H9 (cell line): ENCODE data around the gene CWC27. TPM values are rescaled to one million over a fixed set of nuclear protein-coding genes. Genes with fewer than 3 reads are reported as not detected.

Experiments
- DNase-seq: peaks from one replicate; pipeline ENCODE4 v3.0.0-alpha.2; 2017
- H2AFZ ChIP-seq: one replicate; pipeline ENCODE4 v1.6.1; 2013; ENCODE audit warnings: mild to moderate bottlenecking, low read length, control low read depth, moderate library complexity
- H2AK5ac ChIP-seq: 2 replicates; pipeline ENCODE4 v1.6.1; 2013; ENCODE audit warnings: low read length, control low read depth, mixed read lengths; ENCODE audit not compliant: insufficient read length
- H2BK120ac ChIP-seq: one replicate; pipeline ENCODE4 v1.6.1; 2013; ENCODE audit warnings: low read depth, mild to moderate bottlenecking, low read length, control low read depth, inconsistent platforms; ENCODE audit not compliant: poor library complexity, severe bottlenecking
- H2BK12ac ChIP-seq: 2 replicates; pipeline ENCODE4 v1.6.1; 2013; ENCODE audit warnings: low read length, control low read depth, mixed read lengths, low read depth; ENCODE audit not compliant: insufficient read length
- H2BK15ac ChIP-seq: 2 replicates; pipeline ENCODE4 v1.6.1; 2013; ENCODE audit warnings: low read depth, low read length, control low read depth
- H2BK20ac ChIP-seq: one replicate; pipeline ENCODE4 v1.6.1; 2013; ENCODE audit warnings: low read depth, mild to moderate bottlenecking, low read length, control low read depth, inconsistent platforms; ENCODE audit not compliant: poor library complexity, severe bottlenecking
- H2BK5ac ChIP-seq: 2 replicates; pipeline ENCODE4 v1.6.1; 2013; ENCODE audit warnings: low read length, control low read depth, mixed read lengths; ENCODE audit not compliant: insufficient read length
- H3K14ac ChIP-seq: 2 replicates; pipeline ENCODE4 v1.6.1; 2013; ENCODE audit warnings: low read length, control low read depth; ENCODE audit not compliant: insufficient read depth
- H3K18ac ChIP-seq: 2 replicates; pipeline ENCODE4 v1.6.1; 2013; ENCODE audit warnings: low read depth, mild to moderate bottlenecking, mixed read lengths, low read length, control low read depth; ENCODE audit not compliant: insufficient read length
- H3K23ac ChIP-seq: 2 replicates; pipeline ENCODE4 v1.6.1; 2013; ENCODE audit warnings: low read length, control low read depth, mixed read lengths, low read depth; ENCODE audit not compliant: insufficient read length
- H3K23me2 ChIP-seq: 2 replicates; pipeline ENCODE4 v1.6.1; 2013; ENCODE audit warnings: low read depth, mild to moderate bottlenecking, mixed read lengths, low read length, control low read depth; ENCODE audit not compliant: insufficient read length, poor library complexity, severe bottlenecking
- H3K27ac ChIP-seq: 2 replicates; pipeline ENCODE4 v1.5.1; 2013; ENCODE audit warnings: low read length, control low read depth, mixed read lengths, low read depth; ENCODE audit not compliant: insufficient read length
- H3K27me3 ChIP-seq: 2 replicates; pipeline ENCODE4 v1.6.1; 2013; ENCODE audit warnings: low read length, control low read depth, inconsistent platforms; ENCODE audit not compliant: insufficient read depth
- H3K4ac ChIP-seq: 2 replicates; pipeline ENCODE4 v1.6.1; 2013; ENCODE audit warnings: low read depth, mild to moderate bottlenecking, control low read depth, inconsistent platforms, low read length, moderate library complexity
- H3K4me1 ChIP-seq: 2 replicates; pipeline ENCODE4 v1.6.1; 2013; ENCODE audit warnings: low read length, control low read depth, inconsistent platforms; ENCODE audit not compliant: insufficient read depth
- H3K4me2 ChIP-seq: 2 replicates; pipeline ENCODE4 v1.6.1; 2013; ENCODE audit warnings: low read length, control low read depth, mixed read lengths; ENCODE audit not compliant: insufficient read length, insufficient read depth
- H3K56ac ChIP-seq: 2 replicates; pipeline ENCODE4 v1.6.1; 2013; ENCODE audit warnings: low read depth, mild to moderate bottlenecking, mixed read lengths, low read length, control low read depth; ENCODE audit not compliant: insufficient read length
- H3K79me1 ChIP-seq: 2 replicates; pipeline ENCODE4 v1.6.1; 2013; ENCODE audit warnings: low read depth, mild to moderate bottlenecking, moderate library complexity, low read length, control low read depth, inconsistent platforms; ENCODE audit not compliant: insufficient read depth, poor library complexity, severe bottlenecking
- H3K79me2 ChIP-seq: 2 replicates; pipeline ENCODE4 v1.6.1; 2013; ENCODE audit warnings: low read length, control low read depth, inconsistent platforms; ENCODE audit not compliant: insufficient read depth
- H3K9ac ChIP-seq: 2 replicates; pipeline ENCODE4 v1.6.1; 2013; ENCODE audit warnings: low read length, control low read depth, mixed read lengths; ENCODE audit not compliant: insufficient read length; ENCODE audit errors: extremely low read depth
- H3K9me3 ChIP-seq: one replicate; pipeline ENCODE4 v1.6.1; 2013; ENCODE audit warnings: low read depth, low read length, inconsistent platforms; ENCODE audit not compliant: control insufficient read depth
- H3T11ph ChIP-seq: one replicate; pipeline ENCODE4 v1.6.1; 2013; ENCODE audit warnings: mild to moderate bottlenecking, low read length, control low read depth, inconsistent platforms
- H4K20me1 ChIP-seq: one replicate; pipeline ENCODE4 v1.6.1; 2013; ENCODE audit not compliant: control insufficient read depth, insufficient read length, insufficient read depth
- H4K5ac ChIP-seq: 2 replicates; pipeline ENCODE4 v1.6.1; 2013; ENCODE audit warnings: low read depth, mild to moderate bottlenecking, mixed read lengths, low read length, control low read depth; ENCODE audit not compliant: insufficient read length
- H4K8ac ChIP-seq: replicated peaks from 2 replicates; pipeline ENCODE4 v1.6.1; 2013; ENCODE audit warnings: low read length, control low read depth, mixed read lengths, low read depth; ENCODE audit not compliant: insufficient read length
- H4K91ac ChIP-seq: 2 replicates; pipeline ENCODE4 v1.6.1; 2013; ENCODE audit warnings: low read depth, mild to moderate bottlenecking, moderate library complexity, mixed read lengths, low read length, control low read depth; ENCODE audit not compliant: insufficient read length
- H3K27ac Mint-ChIP-seq, 3 experiments: 2 replicates in 2 of 3; 3 replicates in 1 of 3; pipeline ENCODE4 v1.8.0; 2020 to 2021; ENCODE audit warnings: mixed read lengths in 3 of 3, mild to moderate bottlenecking in 1 of 3, moderate library complexity in 1 of 3
- H3K27me3 Mint-ChIP-seq: 2 replicates; pipeline ENCODE4 v1.8.0; 2021; ENCODE audit warnings: low read depth, mild to moderate bottlenecking, moderate library complexity, mixed read lengths
- H3K36me3 Mint-ChIP-seq, 3 experiments: 2 replicates in 2 of 3; 3 replicates in 1 of 3; pipeline ENCODE4 v1.8.0; 2020 to 2021; ENCODE audit warnings: low read depth in 3 of 3, mixed read lengths in 3 of 3; ENCODE audit not compliant: insufficient read depth in 1 of 3
- H3K4me1 Mint-ChIP-seq, 2 experiments: 2 replicates each; pipeline ENCODE4 v1.8.0; 2020; ENCODE audit warnings: mixed read lengths in 2 of 2
- H3K4me3 Mint-ChIP-seq, 2 experiments: 2 replicates in 1 of 2; 3 replicates in 1 of 2; pipeline ENCODE4 v1.8.0; 2020 to 2021; ENCODE audit warnings: mild to moderate bottlenecking in 2 of 2, mixed read lengths in 2 of 2, moderate library complexity in 1 of 2
- H3K9me3 Mint-ChIP-seq, 2 experiments: 2 replicates in 1 of 2; 3 replicates in 1 of 2; pipeline ENCODE4 v1.8.0; 2020; ENCODE audit warnings: mild to moderate bottlenecking in 2 of 2, mixed read lengths in 2 of 2, moderate library complexity in 1 of 2
- WGBS: extraction: QIAGEN DNeasy Blood & Tissue Kit; methylation state at CpG from one replicate; pipeline ENCODE4 v1.1.7; 2013; ENCODE audit warnings: missing lambda C conversion rate, low lambda C conversion rate, mixed read lengths; ENCODE audit not compliant: insufficient read length; ENCODE audit errors: extremely low coverage; 5-methylcytosine and 5-hydroxymethylcytosine counted together
- total RNA-seq: library from RNA; stranded (reverse); gene quantifications from 2 replicates; pipeline ENCODE4 v1.2.1, GENCODE V29; 2021
- TF ChIP-seq, protein P1 (sequence below): fragments of 200-600 bp; sonication (generic); conservative IDR thresholded peaks from 3 replicates; pipeline ENCODE4 v1.8.0; 2021; ENCODE audit warnings: antibody characterized with exemption, mild to moderate bottlenecking

CWC27 gene
- total RNA-seq, 1 experiment from 2014 or later, result 41.9 TPM

DNA sequence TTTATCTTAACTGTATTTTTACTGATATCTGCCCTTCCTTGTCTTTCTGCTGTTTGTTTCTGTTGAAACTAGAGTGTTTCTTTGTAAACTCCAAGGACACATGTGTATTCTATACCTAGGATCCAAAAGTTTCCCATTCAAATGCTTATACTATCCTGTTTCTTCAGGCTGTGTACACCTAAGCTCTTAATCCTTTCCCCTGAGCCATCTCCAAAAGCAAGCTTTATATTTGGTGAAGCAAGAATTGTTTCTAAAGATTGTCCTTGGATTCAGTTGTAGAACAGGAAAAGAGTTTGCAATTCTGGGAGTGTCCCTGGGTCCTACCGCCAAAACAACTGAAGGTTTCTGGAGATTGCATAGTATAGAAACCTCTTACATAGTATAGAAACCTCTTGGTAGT, 65.9 kb downstream of the CWC27 start:
- no peak overlapping the region for H4K8ac ChIP-seq
- H4K91ac ChIP-seq, result no peak overlapping the region
- Mint-ChIP-seq H3K4me1 (peaks cover 15 to 16% of the 10 kb centered on the region in 2 experiments), H3K27ac (peak overlapping the region in 2 of 3 experiments; percentile 35 to 76; a peak in 4 of 7 replicates), H3K9me3 (no peaks in the 10 kb centered on the region; a peak in 1 of 5 replicates), H3K4me3 (no peak overlapping the region), H3K36me3 (peaks cover 3 to 9% (median 5%) of the 10 kb centered on the region in 3 experiments; a peak in 4 of 7 replicates), H3K27me3 (no peaks in the 10 kb centered on the region)
- no peak overlapping the region for H2AFZ ChIP-seq
- H3K9ac ChIP-seq, result no peak overlapping the region
- no peaks in the 10 kb centered on the region for H4K20me1 ChIP-seq
- no peak overlapping the region for H3T11ph ChIP-seq
- no peak overlapping the region for H2BK5ac ChIP-seq
- H3K18ac ChIP-seq, result no peak overlapping the region
- no peaks in the 10 kb centered on the region for H3K9me3 ChIP-seq
- H2BK12ac ChIP-seq, result no peak overlapping the region
- no peaks in the 10 kb centered on the region for H3K23me2 ChIP-seq
- H3K14ac ChIP-seq, result no peak overlapping the region
- no peak overlapping the region for H2BK20ac ChIP-seq
- H3K27ac ChIP-seq, result no peak overlapping the region
- H2AK5ac ChIP-seq, result no peak overlapping the region
- WGBS, result no CpG with 5 or more reads among the region's 1 CpG
- no peak overlapping the region for H2BK120ac ChIP-seq
- no peaks in the 10 kb centered on the region for H3K79me2 ChIP-seq
- no peaks in the 10 kb centered on the region for H3K79me1 ChIP-seq
- no peaks in the 10 kb centered on the region for H3K4me1 ChIP-seq
- H2BK15ac ChIP-seq, result no peak overlapping the region
- H4K5ac ChIP-seq, result no peak overlapping the region
- TF ChIP-seq, protein P1, sequence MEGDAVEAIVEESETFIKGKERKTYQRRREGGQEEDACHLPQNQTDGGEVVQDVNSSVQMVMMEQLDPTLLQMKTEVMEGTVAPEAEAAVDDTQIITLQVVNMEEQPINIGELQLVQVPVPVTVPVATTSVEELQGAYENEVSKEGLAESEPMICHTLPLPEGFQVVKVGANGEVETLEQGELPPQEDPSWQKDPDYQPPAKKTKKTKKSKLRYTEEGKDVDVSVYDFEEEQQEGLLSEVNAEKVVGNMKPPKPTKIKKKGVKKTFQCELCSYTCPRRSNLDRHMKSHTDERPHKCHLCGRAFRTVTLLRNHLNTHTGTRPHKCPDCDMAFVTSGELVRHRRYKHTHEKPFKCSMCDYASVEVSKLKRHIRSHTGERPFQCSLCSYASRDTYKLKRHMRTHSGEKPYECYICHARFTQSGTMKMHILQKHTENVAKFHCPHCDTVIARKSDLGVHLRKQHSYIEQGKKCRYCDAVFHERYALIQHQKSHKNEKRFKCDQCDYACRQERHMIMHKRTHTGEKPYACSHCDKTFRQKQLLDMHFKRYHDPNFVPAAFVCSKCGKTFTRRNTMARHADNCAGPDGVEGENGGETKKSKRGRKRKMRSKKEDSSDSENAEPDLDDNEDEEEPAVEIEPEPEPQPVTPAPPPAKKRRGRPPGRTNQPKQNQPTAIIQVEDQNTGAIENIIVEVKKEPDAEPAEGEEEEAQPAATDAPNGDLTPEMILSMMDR, result no peak
- no peaks in the 10 kb centered on the region for H3K27me3 ChIP-seq
- H3K4ac ChIP-seq, result no peak overlapping the region
- no peak overlapping the region for H3K23ac ChIP-seq
- no peak overlapping the region for H3K4me2 ChIP-seq
- DNase-seq, result no peak
- H3K56ac ChIP-seq, result no peak overlapping the region
